K562 (cell line): ENCODE results near the gene HSP90AA1. TPM values are rescaled to one million over a fixed set of nuclear protein-coding genes. Genes with fewer than 3 reads are reported as not detected.

Experiments used
- ATAC-seq: fragments of 200-7000 bp; cut with Tn5 transposase; 3 replicates; pipeline ENCODE4 v1.9.1; 2020; ENCODE audit warnings: moderate library complexity
- BruUV-seq: library from RNA; stranded (reverse); fragments of 400-500 nt; replicated peaks from 2 replicates; lab custom pipeline; 2021; lab: Mats Ljungman, UMichigan
- CTCF ChIA-PET: fragments of 300-600 bp; formaldehyde crosslinking; extraction: SDS; loops from one replicate; lab custom pipeline; 2021; ENCODE audit warnings: low intra/inter-chr PET ratio; lab: Yijun Ruan, JAX
- POLR2A ChIA-PET: fragments of 300-600, 350-650 bp; sonication (Branson Sonifier 250); formaldehyde crosslinking; extraction: SDS; loops from one replicate; lab custom pipeline; 2021; ENCODE audit warnings: antibody characterized with exemption, inconsistent platforms; lab: Yijun Ruan, JAX
- DNase-seq, 4 experiments: peaks; one replicate each; pipeline versions ENCODE4 v3.0.0 to v3.0.0-alpha.2; 2011 to 2018; ENCODE audit warnings: low spot score in 3 of 4, mixed read lengths in 3 of 4; ENCODE audit errors: extremely low read depth in 1 of 4
- FAIRE-seq: peaks from 2 replicates; lab custom pipeline; 2011; peaks lifted over from hg19 to GRCh38; lab: Jason Lieb, UNC
- H2AFZ ChIP-seq: 2 replicates; pipeline ENCODE4 v1.6.0; 2011; ENCODE audit warnings: low read depth, low read length, control low read depth, inconsistent platforms
- H3K27ac ChIP-seq: fragments of 200-600 bp; 3 replicates; pipeline ENCODE4 v1.8.0; 2011; ENCODE audit warnings: low read depth, mild to moderate bottlenecking, control low read depth, inconsistent platforms, low read length, moderate library complexity, mixed read lengths; ENCODE audit errors: extremely low read depth
- H3K27me3 ChIP-seq, 2 experiments: fragments of 300-600 bp in 1 of 2; 2 replicates in 1 of 2; 3 replicates in 1 of 2; pipeline versions ENCODE4 v1.6.0 to v1.8.0; 2011; ENCODE audit warnings: inconsistent platforms in 2 of 2, low read length in 2 of 2, mild to moderate bottlenecking in 1 of 2, mixed read lengths in 1 of 2, moderate library complexity in 1 of 2; ENCODE audit not compliant: control insufficient read depth in 2 of 2, insufficient read depth in 2 of 2
- H3K36me3 ChIP-seq: fragments of 300-600 bp; 3 replicates; pipeline ENCODE4 v1.8.0; 2011; ENCODE audit warnings: mild to moderate bottlenecking, low read length, inconsistent platforms; ENCODE audit not compliant: control insufficient read depth, insufficient read depth
- H3K4me1 ChIP-seq, 2 experiments: fragments of 200-600 bp in 1 of 2; replicated peaks in 1 of 2; 2 replicates in 1 of 2; 3 replicates in 1 of 2; pipeline versions ENCODE4 v1.5.1 to v1.8.0; 2011; ENCODE audit warnings: inconsistent platforms in 2 of 2, low read length in 2 of 2, mild to moderate bottlenecking in 1 of 2, mixed read lengths in 1 of 2, moderate library complexity in 1 of 2; ENCODE audit not compliant: control insufficient read depth in 2 of 2, insufficient read depth in 2 of 2
- H3K4me2 ChIP-seq: 2 replicates; pipeline ENCODE4 v1.6.1; 2011; ENCODE audit warnings: low read length, control low read depth, inconsistent platforms, mixed read lengths; ENCODE audit not compliant: insufficient read depth
- H3K4me3 ChIP-seq: fragments of 200-600 bp; sonication (generic), shearing (Covaris generic); 2 replicates; pipeline ENCODE4 v1.5.1; 2016; ENCODE audit warnings: control low read depth, inconsistent platforms
- H3K79me2 ChIP-seq: fragments of 200-600 bp; 3 replicates; pipeline ENCODE4 v1.8.0; 2011; ENCODE audit warnings: low read length, inconsistent platforms; ENCODE audit not compliant: control insufficient read depth, insufficient read depth
- H3K9ac ChIP-seq, 2 experiments: 2 replicates each; pipeline versions ENCODE4 v1.6.0 to v1.6.1; 2011; ENCODE audit warnings: low read depth in 2 of 2, low read length in 2 of 2, control low read depth in 1 of 2, inconsistent platforms in 1 of 2, mild to moderate bottlenecking in 1 of 2, mixed read lengths in 1 of 2; ENCODE audit not compliant: insufficient read depth in 1 of 2
- H3K9me1 ChIP-seq: one replicate; pipeline ENCODE4 v1.6.0; 2011; ENCODE audit warnings: inconsistent platforms, mild to moderate bottlenecking, low read length, moderate library complexity; ENCODE audit not compliant: control insufficient read depth, insufficient read depth
- H3K9me3 ChIP-seq: replicated peaks from 2 replicates; pipeline ENCODE4 v1.5.1; 2011; ENCODE audit warnings: low read depth, low read length, inconsistent platforms; ENCODE audit not compliant: control insufficient read depth, insufficient read depth
- H4K20me1 ChIP-seq: replicated peaks from 2 replicates; pipeline ENCODE4 v1.6.1; 2011; ENCODE audit warnings: low read length, inconsistent platforms, mixed read lengths; ENCODE audit not compliant: control insufficient read depth, insufficient read depth
- ASH1L ChIP-seq: fragments of 450-650 bp; IDR thresholded peaks from 2 replicates; pipeline ENCODE4 v1.6.1; 2018; ENCODE audit warnings: borderline replicate concordance, mild to moderate bottlenecking, low read depth; ENCODE audit not compliant: partially characterized antibody
- DNMT1 ChIP-seq: fragments of 450-650 bp; IDR thresholded peaks from 2 replicates; pipeline ENCODE4 v1.6.1; 2016; ENCODE audit warnings: antibody characterized with exemption, mild to moderate bottlenecking
- HDAC1 ChIP-seq, 2 experiments: fragments of 450-650 bp; IDR thresholded peaks; 2 replicates each; pipeline ENCODE4 v1.6.1; 2016 to 2017; ENCODE audit warnings: inconsistent platforms in 1 of 2, mild to moderate bottlenecking in 1 of 2, moderate library complexity in 1 of 2
- JUND ChIP-seq, 2 experiments: IDR thresholded peaks; 2 replicates in 1 of 2; 3 replicates in 1 of 2; pipeline ENCODE4 v1.6.1; 2011; ENCODE audit warnings: borderline replicate concordance in 2 of 2, low read depth in 2 of 2, low read length in 2 of 2, improper control_type of control experiment in 1 of 2, missing biosample characterization in 1 of 2, missing genetic modification characterization in 1 of 2, missing genetic modification reagents in 1 of 2
- LARP7 ChIP-seq: fragments of 450-650 bp; IDR thresholded peaks from 2 replicates; pipeline ENCODE4 v1.6.1; 2016
- MTA2 ChIP-seq: fragments of 450-650 bp; IDR thresholded peaks from 2 replicates; pipeline ENCODE4 v1.6.1; 2016; ENCODE audit warnings: low read depth
- SAP30 ChIP-seq: fragments of 200-600 bp; sonication (generic); IDR thresholded peaks from 2 replicates; pipeline ENCODE4 v1.6.1; 2012; ENCODE audit warnings: borderline replicate concordance, low read depth, mild to moderate bottlenecking, moderate library complexity, low read length, control low read depth, inconsistent platforms; ENCODE audit not compliant: insufficient read depth, poor library complexity, severe bottlenecking
- SMARCE1 ChIP-seq: fragments of 450-650 bp; IDR thresholded peaks from 2 replicates; pipeline ENCODE4 v1.7.1; 2016; ENCODE audit warnings: mild to moderate bottlenecking
- TCF3 ChIP-seq: sonication (generic); formaldehyde crosslinking; IDR thresholded peaks from 2 replicates; pipeline ENCODE4 v1.4.0; 2020; ENCODE audit warnings: mild to moderate bottlenecking, missing genetic modification reagents
- U2AF1 ChIP-seq: fragments of 200-400 bp; formaldehyde crosslinking; optimal IDR thresholded peaks from 2 replicates; pipeline ENCODE3; 2017; ENCODE audit warnings: mild to moderate bottlenecking, low read depth, low read length, moderate library complexity
- ZFPM2 ChIP-seq: fragments of 250-450 bp; sonication (Bioruptor Pico); IDR thresholded peaks from 2 replicates; pipeline ENCODE4 v1.5.1; 2022; ENCODE audit warnings: mild to moderate bottlenecking
- ZNF175 ChIP-seq: fragments of 200-800 bp; sonication (Bioruptor generic); IDR thresholded peaks from 2 replicates; pipeline ENCODE4 v1.6.1; 2016; ENCODE audit warnings: low read depth, mild to moderate bottlenecking, missing genetic modification characterization, missing compliant biosample characterization
- WGBS: fragments of 100-300 bp; shearing (Covaris generic); methylation state at CpG from one replicate; pipeline ENCODE4 v1.1.6; 2016; ENCODE audit warnings: low coverage, mixed read lengths; ENCODE audit not compliant: insufficient coverage; ENCODE audit errors: missing lambda C conversion rate; 5-methylcytosine and 5-hydroxymethylcytosine counted together
- in situ Hi-C: fragments of 300-500 bp; cut with MboI; formaldehyde crosslinking; loops from 4 replicates; pipeline ENCODE4 v1.15.0; 2018; ENCODE audit warnings: inconsistent platforms, mixed read lengths
- intact Hi-C: fragments of 100-400 bp; cut with micrococcal nuclease; formaldehyde crosslinking; loops from 2 replicates; pipeline ENCODE4 v1.14.2; 2022
- polyA plus RNA-seq, 8 experiments: library from polyadenylated mRNA; depleted of rRNA in 4 of 8; stranded (reverse) in 5 of 8; unstranded in 3 of 8; fragments of >200 nt; fragmentation: Nextera tagmentation in 2 of 8; fragmentation: Illumina TruSeq in 1 of 8; extraction: Ambion mirVana in 2 of 8; extraction: Trizol in 1 of 8; gene quantifications; 2 replicates each; pipeline versions ENCODE4 v1.2.1 to v1.2.3, GENCODE V29; 2011 to 2014; ENCODE audit warnings: inconsistent platforms in 1 of 8, missing spikeins in 1 of 8
- total RNA-seq, 7 experiments: library from RNA; depleted of rRNA in 6 of 7; stranded (reverse); fragments of >200 nt in 6 of 7; fragmentation: Illumina TruSeq in 2 of 7; extraction: Trizol in 2 of 7; gene quantifications; 2 replicates each; pipeline versions ENCODE4 v1.2.1 to v1.2.3, GENCODE V29; 2011 to 2021; ENCODE audit warnings: low replicate concordance in 1 of 7
- TF ChIP-seq, protein P1 (sequence below): sonication (generic); formaldehyde crosslinking; IDR thresholded peaks from 2 replicates; pipeline ENCODE4 v1.8.1; 2022; ENCODE audit warnings: missing genetic modification reagents
- TF ChIP-seq, protein P2 (sequence below): sonication (generic); formaldehyde crosslinking; IDR thresholded peaks from 2 replicates; pipeline ENCODE4 v1.8.0; 2022; ENCODE audit warnings: mild to moderate bottlenecking, missing genetic modification reagents

The HSP90AA1 gene
- total and polyA plus RNA-seq, 9 of the 15 experiments (the other 6 are each of a cell fraction or from before 2014, with no cell fraction given): 377 to 1,731 (median 879) TPM

GRCh38 chr14:102071283-102071998 lies 15.4 kb downstream of the HSP90AA1 start (continued):
- no peak for TF ChIP-seq DNMT1
- TF ChIP-seq MTA2: no peak
- TF ChIP-seq, protein P1, sequence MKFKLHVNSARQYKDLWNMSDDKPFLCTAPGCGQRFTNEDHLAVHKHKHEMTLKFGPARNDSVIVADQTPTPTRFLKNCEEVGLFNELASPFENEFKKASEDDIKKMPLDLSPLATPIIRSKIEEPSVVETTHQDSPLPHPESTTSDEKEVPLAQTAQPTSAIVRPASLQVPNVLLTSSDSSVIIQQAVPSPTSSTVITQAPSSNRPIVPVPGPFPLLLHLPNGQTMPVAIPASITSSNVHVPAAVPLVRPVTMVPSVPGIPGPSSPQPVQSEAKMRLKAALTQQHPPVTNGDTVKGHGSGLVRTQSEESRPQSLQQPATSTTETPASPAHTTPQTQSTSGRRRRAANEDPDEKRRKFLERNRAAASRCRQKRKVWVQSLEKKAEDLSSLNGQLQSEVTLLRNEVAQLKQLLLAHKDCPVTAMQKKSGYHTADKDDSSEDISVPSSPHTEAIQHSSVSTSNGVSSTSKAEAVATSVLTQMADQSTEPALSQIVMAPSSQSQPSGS (CRISPR knock-in tag): no peak
- no peak for TF ChIP-seq ZFPM2
- no peak for TF ChIP-seq SMARCE1
- TF ChIP-seq JUND (IDR thresholded peaks at IDR 0.05; ENCODE audit: borderline replicate concordance, low read depth, low read length): peak; percentile 30; the same call in 1 of the 2 replicates
- no peak; the same call in 2 of the 3 replicates for TF ChIP-seq JUND (tag; IDR thresholded peaks at IDR 0.05; ENCODE audit: borderline replicate concordance, low read depth, low read length)

- POLR2A ChIA-PET: interaction anchor here (1.2 kb wide), 1 partner anchor 13 kb away, joined by 9 read pairs; no protein-coding TSS in a partner anchor
- BruUV-seq: no TSS peak
- CTCF ChIA-PET: no interaction called here
- TF ChIP-seq U2AF1 (no peak), SAP30 (no peak), LARP7 (no peak), HDAC1 (IDR thresholded peaks at IDR 0.05) (no peak), TCF3 (CRISPR knock-in tag) (no peak), ASH1L (no peak), ZNF175 (no peak)
- TF ChIP-seq, protein P2, sequence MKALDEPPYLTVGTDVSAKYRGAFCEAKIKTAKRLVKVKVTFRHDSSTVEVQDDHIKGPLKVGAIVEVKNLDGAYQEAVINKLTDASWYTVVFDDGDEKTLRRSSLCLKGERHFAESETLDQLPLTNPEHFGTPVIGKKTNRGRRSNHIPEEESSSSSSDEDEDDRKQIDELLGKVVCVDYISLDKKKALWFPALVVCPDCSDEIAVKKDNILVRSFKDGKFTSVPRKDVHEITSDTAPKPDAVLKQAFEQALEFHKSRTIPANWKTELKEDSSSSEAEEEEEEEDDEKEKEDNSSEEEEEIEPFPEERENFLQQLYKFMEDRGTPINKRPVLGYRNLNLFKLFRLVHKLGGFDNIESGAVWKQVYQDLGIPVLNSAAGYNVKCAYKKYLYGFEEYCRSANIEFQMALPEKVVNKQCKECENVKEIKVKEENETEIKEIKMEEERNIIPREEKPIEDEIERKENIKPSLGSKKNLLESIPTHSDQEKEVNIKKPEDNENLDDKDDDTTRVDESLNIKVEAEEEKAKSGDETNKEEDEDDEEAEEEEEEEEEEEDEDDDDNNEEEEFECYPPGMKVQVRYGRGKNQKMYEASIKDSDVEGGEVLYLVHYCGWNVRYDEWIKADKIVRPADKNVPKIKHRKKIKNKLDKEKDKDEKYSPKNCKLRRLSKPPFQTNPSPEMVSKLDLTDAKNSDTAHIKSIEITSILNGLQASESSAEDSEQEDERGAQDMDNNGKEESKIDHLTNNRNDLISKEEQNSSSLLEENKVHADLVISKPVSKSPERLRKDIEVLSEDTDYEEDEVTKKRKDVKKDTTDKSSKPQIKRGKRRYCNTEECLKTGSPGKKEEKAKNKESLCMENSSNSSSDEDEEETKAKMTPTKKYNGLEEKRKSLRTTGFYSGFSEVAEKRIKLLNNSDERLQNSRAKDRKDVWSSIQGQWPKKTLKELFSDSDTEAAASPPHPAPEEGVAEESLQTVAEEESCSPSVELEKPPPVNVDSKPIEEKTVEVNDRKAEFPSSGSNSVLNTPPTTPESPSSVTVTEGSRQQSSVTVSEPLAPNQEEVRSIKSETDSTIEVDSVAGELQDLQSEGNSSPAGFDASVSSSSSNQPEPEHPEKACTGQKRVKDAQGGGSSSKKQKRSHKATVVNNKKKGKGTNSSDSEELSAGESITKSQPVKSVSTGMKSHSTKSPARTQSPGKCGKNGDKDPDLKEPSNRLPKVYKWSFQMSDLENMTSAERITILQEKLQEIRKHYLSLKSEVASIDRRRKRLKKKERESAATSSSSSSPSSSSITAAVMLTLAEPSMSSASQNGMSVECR (CRISPR knock-in tag): no peak
Measured at GRCh38 chr14:102066041-102066451, 20.8 kb downstream of the HSP90AA1 start.

More at GRCh38 chr14:102066041-102066451, 20.8 kb downstream of the HSP90AA1 start:
- DNase-seq (no peak), ATAC-seq (no peak), FAIRE-seq (no peak)
- no peaks in the 10 kb centered on the region for H3K9me3 ChIP-seq
- no peaks in the 10 kb centered on the region for H3K36me3 ChIP-seq
- H3K4me3 ChIP-seq: no peak overlapping the region
- H3K4me2 ChIP-seq: no peak overlapping the region
- no peaks in the 10 kb centered on the region for H3K27me3 ChIP-seq
- intact Hi-C loops (loop anchor here (5.0 kb wide), 1 partner anchor 251 kb away; the partner anchor contains the start of gene ZNF839), in situ Hi-C loops (loop anchor here (10.0 kb wide), 1 partner anchor 249 kb away; the partner anchor contains the start of gene ZNF839)
- no peaks in the 10 kb centered on the region for H4K20me1 ChIP-seq
- H3K27ac ChIP-seq: no peak overlapping the region
- no peak overlapping the region for H2AFZ ChIP-seq
- H3K79me2 ChIP-seq: no peaks in the 10 kb centered on the region
- H3K9ac ChIP-seq: no peak overlapping the region
- H3K4me1 ChIP-seq: peaks cover 6 to 9% of the 10 kb centered on the region in 2 experiments; a peak in 3 of 5 replicates
- 57% methylated on average over 5 of the region's 12 CpGs for WGBS
- no peaks in the 10 kb centered on the region for H3K9me1 ChIP-seq
